PC-9 (cell line): Measurements from ENCODE around the gene ERGIC1. TPM values are rescaled to one million over a fixed set of nuclear protein-coding genes. Genes with fewer than 3 reads are reported as not detected.

Experiments
- BruUV-seq: library from RNA; stranded (reverse); fragments of 400-500 nt; replicated peaks from 2 replicates; lab custom pipeline; 2021; lab: Mats Ljungman, UMichigan
- CTCF ChIA-PET: fragments of 300-600 bp; sonication (Branson Sonifier 250); formaldehyde crosslinking; loops from one replicate; lab custom pipeline; 2022; ENCODE audit warnings: antibody characterized with exemption; lab: Charles Lee
- POLR2A ChIA-PET: fragments of 300-600 bp; sonication (Branson Sonifier 250); formaldehyde crosslinking; loops from one replicate; lab custom pipeline; 2022; ENCODE audit warnings: antibody characterized with exemption; ENCODE audit not compliant: unreplicated experiment; lab: Charles Lee
- DNase-seq, 2 experiments: peaks; one replicate each; pipeline versions ENCODE4 v3.0.0 to v3.0.0-alpha.2; 2015 to 2022; ENCODE audit warnings: mixed read lengths in 1 of 2
- H2AFZ ChIP-seq: fragments of 200-600 bp; sonication (generic); 2 replicates; pipeline ENCODE4 v1.8.1; 2017; ENCODE audit warnings: antibody characterized with exemption
- H3F3A ChIP-seq: fragments of 200-600 bp; sonication (generic); 2 replicates; pipeline ENCODE4 v1.8.1; 2017; ENCODE audit warnings: antibody characterized with exemption, mild to moderate bottlenecking, low read depth; ENCODE audit not compliant: insufficient read depth
- H3K27ac ChIP-seq: fragments of 200-600 bp; sonication (generic); 2 replicates; pipeline ENCODE4 v1.6.1; 2016; ENCODE audit warnings: mixed run types
- H3K27me3 ChIP-seq: fragments of 200-600 bp; sonication (generic); 2 replicates; pipeline ENCODE4 v1.6.1; 2016; ENCODE audit warnings: low read depth, mixed run types; ENCODE audit not compliant: insufficient read depth
- H3K36me3 ChIP-seq: fragments of 200-600 bp; sonication (generic); 2 replicates; pipeline ENCODE4 v1.6.1; 2016; ENCODE audit warnings: low read depth, mixed run types
- H3K4me1 ChIP-seq: fragments of 200-600 bp; sonication (generic); replicated peaks from 2 replicates; pipeline ENCODE4 v1.6.1; 2016; ENCODE audit warnings: mixed run types; ENCODE audit not compliant: insufficient read depth
- H3K4me2 ChIP-seq: fragments of 200-600 bp; sonication (generic); 2 replicates; pipeline ENCODE4 v1.6.1; 2017; ENCODE audit warnings: mixed run types
- H3K4me3 ChIP-seq: fragments of 200-600 bp; sonication (generic); 2 replicates; pipeline ENCODE4 v1.6.1; 2016; ENCODE audit warnings: mixed run types
- H3K79me2 ChIP-seq: fragments of 200-600 bp; sonication (generic); 2 replicates; pipeline ENCODE4 v1.6.1; 2017; ENCODE audit warnings: low read depth, mixed run types
- H3K9me2 ChIP-seq: fragments of 200-600 bp; sonication (generic); 2 replicates; pipeline ENCODE4 v1.8.1; 2017; ENCODE audit warnings: mild to moderate bottlenecking; ENCODE audit not compliant: insufficient read depth
- H3K9me3 ChIP-seq: fragments of 200-600 bp; sonication (generic); 2 replicates; pipeline ENCODE4 v1.8.1; 2016; ENCODE audit warnings: low read depth; ENCODE audit not compliant: insufficient read depth
- H4K20me1 ChIP-seq: fragments of 200-600 bp; sonication (generic); 2 replicates; pipeline ENCODE4 v1.8.1; 2017; ENCODE audit not compliant: insufficient read depth
- CTCF ChIP-seq: fragments of 200-600 bp; sonication (generic); conservative IDR thresholded peaks from 2 replicates; pipeline ENCODE4 v1.6.1; 2017; ENCODE audit warnings: mixed run types, antibody characterized with exemption, mild to moderate bottlenecking, moderate library complexity
- EZH2 ChIP-seq: fragments of 200-600 bp; sonication (generic); IDR thresholded peaks from 2 replicates; pipeline ENCODE4 v1.8.0; 2017; ENCODE audit warnings: antibody characterized with exemption, low read depth
- intact Hi-C: fragments of 100-400 bp; cut with micrococcal nuclease; formaldehyde crosslinking; loops from one replicate; pipeline ENCODE4 v1.10.0; 2022; ENCODE audit not compliant: unreplicated experiment
- total RNA-seq: library from RNA; stranded (reverse); gene quantifications from 2 replicates; pipeline ENCODE4 v1.2.3, GENCODE V29; 2021

The ERGIC1 gene
- total RNA-seq, 1 experiment from 2014 or later = 159 TPM

DNA sequence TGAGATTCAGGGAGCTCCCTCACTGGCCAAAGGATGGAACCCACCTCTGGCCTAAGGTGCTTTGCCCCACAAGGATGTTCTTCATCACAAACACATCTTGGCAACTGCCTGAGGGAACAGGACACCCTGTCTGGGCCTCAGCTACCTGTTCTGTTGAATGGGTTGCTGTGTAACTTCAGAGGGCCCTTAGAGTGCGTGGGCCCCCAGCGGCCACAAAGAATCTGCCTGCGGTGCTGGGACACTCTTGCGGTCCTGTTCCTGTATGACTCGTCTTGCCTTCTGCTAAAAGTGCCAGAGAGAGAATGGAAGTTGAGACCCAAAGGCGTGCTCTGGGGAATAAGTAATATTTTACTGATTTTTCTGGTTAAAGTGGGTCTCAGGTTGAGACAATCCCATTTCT is 111.1 kb downstream of the ERGIC1 start:
- ChIA-PET POLR2A (no interaction called here), CTCF (no interaction called here)
- H3K9me2 ChIP-seq = no peaks in the 10 kb centered on the region
- H3K79me2 ChIP-seq = no peaks in the 10 kb centered on the region
- no peaks in the 10 kb centered on the region for H4K20me1 ChIP-seq
- H3K27me3 ChIP-seq = no peaks in the 10 kb centered on the region
- TF ChIP-seq CTCF (no peak), EZH2 (no peak)
- H3K9me3 ChIP-seq = no peaks in the 10 kb centered on the region
- no peaks in the 10 kb centered on the region for H3K36me3 ChIP-seq
- no peak overlapping the region for H2AFZ ChIP-seq
- no TSS peak for BruUV-seq
- no peaks in the 10 kb centered on the region for H3F3A ChIP-seq
- no peak overlapping the region for H3K27ac ChIP-seq
- no peak overlapping the region for H3K4me3 ChIP-seq
- no peaks in the 10 kb centered on the region for H3K4me1 ChIP-seq
- no peak overlapping the region for H3K4me2 ChIP-seq
- intact Hi-C loops = no loop called here
- DNase-seq = no peak

GRCh38 chr5:172946146-172946545 is 112.1 kb downstream of the ERGIC1 start:
- Histone ChIP-seq H3K27me3 (no peaks in the 10 kb centered on the region), H3K9me3 (no peaks in the 10 kb centered on the region), H4K20me1 (no peaks in the 10 kb centered on the region), H3K27ac (no peak overlapping the region), H3K36me3 (no peaks in the 10 kb centered on the region), H2AFZ (no peak overlapping the region), H3K4me2 (no peak overlapping the region), H3K79me2 (no peaks in the 10 kb centered on the region), H3F3A (no peaks in the 10 kb centered on the region), H3K4me3 (no peak overlapping the region), H3K9me2 (no peaks in the 10 kb centered on the region), H3K4me1 (no peaks in the 10 kb centered on the region)
- no peak for TF ChIP-seq EZH2
- no peak for TF ChIP-seq CTCF
- intact Hi-C loops = no loop called here
- BruUV-seq = no TSS peak
- ChIA-PET CTCF (no interaction called here), POLR2A (no interaction called here)
- no peak for DNase-seq

DNA sequence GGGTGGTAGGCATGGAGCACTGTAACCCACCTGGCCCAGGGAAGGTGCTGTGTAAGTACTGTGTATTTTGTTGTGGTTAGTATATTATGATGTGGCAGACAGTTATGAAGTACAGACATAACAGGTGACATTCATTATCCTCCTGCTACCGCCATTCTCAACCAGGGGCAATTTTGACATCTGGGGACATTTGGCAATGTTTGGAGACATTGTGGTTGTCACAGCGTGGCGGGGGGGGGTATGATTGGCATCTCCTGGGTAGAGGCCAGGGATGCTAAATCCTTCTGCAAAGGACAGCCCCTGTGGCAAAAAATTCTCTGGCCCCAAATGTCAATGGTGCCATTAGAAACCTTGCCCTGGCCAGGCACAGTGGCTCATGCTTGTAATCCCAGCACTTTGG is 115.4 kb downstream of the ERGIC1 start:
- Histone ChIP-seq H4K20me1 (no peaks in the 10 kb centered on the region), H3K4me3 (no peak overlapping the region), H3F3A (no peaks in the 10 kb centered on the region; the same call in 1 of the 2 replicates), H2AFZ (no peak overlapping the region), H3K27ac (no peak overlapping the region), H3K9me2 (no peaks in the 10 kb centered on the region), H3K4me2 (no peak overlapping the region), H3K27me3 (no peaks in the 10 kb centered on the region), H3K4me1 (no peaks in the 10 kb centered on the region), H3K79me2 (no peaks in the 10 kb centered on the region), H3K9me3 (no peaks in the 10 kb centered on the region), H3K36me3 (no peaks in the 10 kb centered on the region)
- no TSS peak for BruUV-seq
- TF ChIP-seq CTCF = no peak
- TF ChIP-seq EZH2 = no peak
- intact Hi-C loops = no loop called here
- ChIA-PET POLR2A (no interaction called here), CTCF (no interaction called here)
- no peak for DNase-seq
